ENCODE data around the gene FLOT1. TPM values are rescaled to one million over a fixed set of nuclear protein-coding genes. Genes with fewer than 3 reads are reported as not detected.

The FLOT1 gene
- total and polyA plus RNA-seq, 9 of the 15 experiments (the other 6 are each of a cell fraction or from before 2014, with no cell fraction given): 11.7 to 149 (median 118) TPM

- TF ChIP-seq SUPT5H (IDR thresholded peaks at IDR 0.05) (0 out of 2 replicates have a peak, but pooled peaks have one; percentile 28), RCOR1 (IDR thresholded peaks at IDR 0.05; ENCODE audit: borderline replicate concordance in 1 of 2, low read depth in 2 of 2, low read length in 2 of 2) (peak in 1 of 2 experiments; percentile 80; a peak in 2 of 4 replicates), RBM22 (IDR thresholded peaks at IDR 0.05; ENCODE audit: low read depth, low read length, poor library complexity, severe bottlenecking) (no peak), CBFB (CRISPR knock-in tag; IDR thresholded peaks at IDR 0.05) (no peak), ZC3H11A (IDR thresholded peaks at IDR 0.05; ENCODE audit: low read depth, low read length) (no peak), KLF13 (tag; IDR thresholded peaks at IDR 0.05; ENCODE audit: borderline replicate concordance, low read depth) (peak; percentile 42; the same call in 1 of the 2 replicates), SMAD4 (CRISPR knock-in tag; conservative IDR thresholded peaks at IDR 0.05) (peak; percentile 25; the same call in 1 of the 2 replicates), JUND (IDR thresholded peaks at IDR 0.05; ENCODE audit: borderline replicate concordance, low read depth, low read length) (peak; percentile 68; the same call in 1 of the 2 replicates), JUND (tag; IDR thresholded peaks at IDR 0.05; ENCODE audit: borderline replicate concordance, low read depth, low read length) (peak; percentile 57; the same call in 1 of the 3 replicates)
- TF ChIP-seq, protein P1, sequence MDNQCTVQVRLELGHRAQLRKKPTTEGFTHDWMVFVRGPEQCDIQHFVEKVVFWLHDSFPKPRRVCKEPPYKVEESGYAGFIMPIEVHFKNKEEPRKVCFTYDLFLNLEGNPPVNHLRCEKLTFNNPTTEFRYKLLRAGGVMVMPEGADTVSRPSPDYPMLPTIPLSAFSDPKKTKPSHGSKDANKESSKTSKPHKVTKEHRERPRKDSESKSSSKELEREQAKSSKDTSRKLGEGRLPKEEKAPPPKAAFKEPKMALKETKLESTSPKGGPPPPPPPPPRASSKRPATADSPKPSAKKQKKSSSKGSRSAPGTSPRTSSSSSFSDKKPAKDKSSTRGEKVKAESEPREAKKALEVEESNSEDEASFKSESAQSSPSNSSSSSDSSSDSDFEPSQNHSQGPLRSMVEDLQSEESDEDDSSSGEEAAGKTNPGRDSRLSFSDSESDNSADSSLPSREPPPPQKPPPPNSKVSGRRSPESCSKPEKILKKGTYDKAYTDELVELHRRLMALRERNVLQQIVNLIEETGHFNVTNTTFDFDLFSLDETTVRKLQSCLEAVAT (IDR thresholded peaks at IDR 0.05): peak in 1 of 2 experiments; percentile 66; a peak in 3 of 4 replicates
- TF ChIP-seq, protein P2, sequence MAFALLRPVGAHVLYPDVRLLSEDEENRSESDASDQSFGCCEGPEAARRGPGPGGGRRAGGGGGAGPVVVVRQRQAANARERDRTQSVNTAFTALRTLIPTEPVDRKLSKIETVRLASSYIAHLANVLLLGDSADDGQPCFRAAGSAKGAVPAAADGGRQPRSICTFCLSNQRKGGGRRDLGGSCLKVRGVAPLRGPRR (CRISPR knock-in tag; IDR thresholded peaks at IDR 0.05): no peak
- TF ChIP-seq, protein P3, sequence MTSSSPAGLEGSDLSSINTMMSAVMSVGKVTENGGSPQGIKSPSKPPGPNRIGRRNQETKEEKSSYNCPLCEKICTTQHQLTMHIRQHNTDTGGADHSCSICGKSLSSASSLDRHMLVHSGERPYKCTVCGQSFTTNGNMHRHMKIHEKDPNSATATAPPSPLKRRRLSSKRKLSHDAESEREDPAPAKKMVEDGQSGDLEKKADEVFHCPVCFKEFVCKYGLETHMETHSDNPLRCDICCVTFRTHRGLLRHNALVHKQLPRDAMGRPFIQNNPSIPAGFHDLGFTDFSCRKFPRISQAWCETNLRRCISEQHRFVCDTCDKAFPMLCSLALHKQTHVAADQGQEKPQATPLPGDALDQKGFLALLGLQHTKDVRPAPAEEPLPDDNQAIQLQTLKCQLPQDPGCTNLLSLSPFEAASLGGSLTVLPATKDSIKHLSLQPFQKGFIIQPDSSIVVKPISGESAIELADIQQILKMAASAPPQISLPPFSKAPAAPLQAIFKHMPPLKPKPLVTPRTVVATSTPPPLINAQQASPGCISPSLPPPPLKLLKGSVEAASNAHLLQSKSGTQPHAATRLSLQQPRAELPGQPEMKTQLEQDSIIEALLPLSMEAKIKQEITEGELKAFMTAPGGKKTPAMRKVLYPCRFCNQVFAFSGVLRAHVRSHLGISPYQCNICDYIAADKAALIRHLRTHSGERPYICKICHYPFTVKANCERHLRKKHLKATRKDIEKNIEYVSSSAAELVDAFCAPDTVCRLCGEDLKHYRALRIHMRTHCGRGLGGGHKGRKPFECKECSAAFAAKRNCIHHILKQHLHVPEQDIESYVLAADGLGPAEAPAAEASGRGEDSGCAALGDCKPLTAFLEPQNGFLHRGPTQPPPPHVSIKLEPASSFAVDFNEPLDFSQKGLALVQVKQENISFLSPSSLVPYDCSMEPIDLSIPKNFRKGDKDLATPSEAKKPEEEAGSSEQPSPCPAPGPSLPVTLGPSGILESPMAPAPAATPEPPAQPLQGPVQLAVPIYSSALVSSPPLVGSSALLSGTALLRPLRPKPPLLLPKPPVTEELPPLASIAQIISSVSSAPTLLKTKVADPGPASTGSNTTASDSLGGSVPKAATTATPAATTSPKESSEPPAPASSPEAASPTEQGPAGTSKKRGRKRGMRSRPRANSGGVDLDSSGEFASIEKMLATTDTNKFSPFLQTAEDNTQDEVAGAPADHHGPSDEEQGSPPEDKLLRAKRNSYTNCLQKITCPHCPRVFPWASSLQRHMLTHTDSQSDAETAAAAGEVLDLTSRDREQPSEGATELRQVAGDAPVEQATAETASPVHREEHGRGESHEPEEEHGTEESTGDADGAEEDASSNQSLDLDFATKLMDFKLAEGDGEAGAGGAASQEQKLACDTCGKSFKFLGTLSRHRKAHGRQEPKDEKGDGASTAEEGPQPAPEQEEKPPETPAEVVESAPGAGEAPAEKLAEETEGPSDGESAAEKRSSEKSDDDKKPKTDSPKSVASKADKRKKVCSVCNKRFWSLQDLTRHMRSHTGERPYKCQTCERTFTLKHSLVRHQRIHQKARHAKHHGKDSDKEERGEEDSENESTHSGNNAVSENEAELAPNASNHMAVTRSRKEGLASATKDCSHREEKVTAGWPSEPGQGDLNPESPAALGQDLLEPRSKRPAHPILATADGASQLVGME (CRISPR knock-in tag; IDR thresholded peaks at IDR 0.05): no peak
- TF ChIP-seq, protein P4, sequence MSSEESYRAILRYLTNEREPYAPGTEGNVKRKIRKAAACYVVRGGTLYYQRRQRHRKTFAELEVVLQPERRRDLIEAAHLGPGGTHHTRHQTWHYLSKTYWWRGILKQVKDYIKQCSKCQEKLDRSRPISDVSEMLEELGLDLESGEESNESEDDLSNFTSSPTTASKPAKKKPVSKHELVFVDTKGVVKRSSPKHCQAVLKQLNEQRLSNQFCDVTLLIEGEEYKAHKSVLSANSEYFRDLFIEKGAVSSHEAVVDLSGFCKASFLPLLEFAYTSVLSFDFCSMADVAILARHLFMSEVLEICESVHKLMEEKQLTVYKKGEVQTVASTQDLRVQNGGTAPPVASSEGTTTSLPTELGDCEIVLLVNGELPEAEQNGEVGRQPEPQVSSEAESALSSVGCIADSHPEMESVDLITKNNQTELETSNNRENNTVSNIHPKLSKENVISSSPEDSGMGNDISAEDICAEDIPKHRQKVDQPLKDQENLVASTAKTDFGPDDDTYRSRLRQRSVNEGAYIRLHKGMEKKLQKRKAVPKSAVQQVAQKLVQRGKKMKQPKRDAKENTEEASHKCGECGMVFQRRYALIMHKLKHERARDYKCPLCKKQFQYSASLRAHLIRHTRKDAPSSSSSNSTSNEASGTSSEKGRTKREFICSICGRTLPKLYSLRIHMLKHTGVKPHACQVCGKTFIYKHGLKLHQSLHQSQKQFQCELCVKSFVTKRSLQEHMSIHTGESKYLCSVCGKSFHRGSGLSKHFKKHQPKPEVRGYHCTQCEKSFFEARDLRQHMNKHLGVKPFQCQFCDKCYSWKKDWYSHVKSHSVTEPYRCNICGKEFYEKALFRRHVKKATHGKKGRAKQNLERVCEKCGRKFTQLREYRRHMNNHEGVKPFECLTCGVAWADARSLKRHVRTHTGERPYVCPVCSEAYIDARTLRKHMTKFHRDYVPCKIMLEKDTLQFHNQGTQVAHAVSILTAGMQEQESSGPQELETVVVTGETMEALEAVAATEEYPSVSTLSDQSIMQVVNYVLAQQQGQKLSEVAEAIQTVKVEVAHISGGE (CRISPR knock-in tag; IDR thresholded peaks at IDR 0.05): no peak
Measured at GRCh38 chr6:30722280-30723112, 20.0 kb downstream of the FLOT1 start (continued).
